Left lung (tissue), 10 donors: ENCODE measurements around the gene PRMT1. TPM values are rescaled to one million over a fixed set of nuclear protein-coding genes. Genes with fewer than 3 reads are reported as not detected.

Experiments
- ATAC-seq: fragments of 200-7000 bp; cut with Tn5 transposase; one replicate; pipeline ENCODE4 v1.9.1; 2020; ENCODE audit warnings: moderate library complexity
- DNase-seq, 4 donors: peaks; one replicate each; pipeline ENCODE4 v3.0.0-alpha.2; 2013 to 2020
- H3K27ac ChIP-seq, 2 donors: fragments of 200-600 bp; sonication (generic) in 1 of 2; one replicate each; pipeline versions ENCODE4 v1.5.0 to v1.8.0; 2020 to 2021
- H3K27me3 ChIP-seq, 2 donors: fragments of 200-600 bp; sonication (generic) in 1 of 2; one replicate each; pipeline versions ENCODE4 v1.5.0 to v1.8.0; 2020 to 2021
- H3K36me3 ChIP-seq, 2 donors: fragments of 200-600 bp; sonication (generic) in 1 of 2; one replicate each; pipeline versions ENCODE4 v1.5.0 to v1.8.0; 2020 to 2021
- H3K4me1 ChIP-seq, 2 donors: fragments of 200-600 bp; one replicate each; pipeline ENCODE4 v1.8.0; 2021
- H3K4me3 ChIP-seq, 2 donors: fragments of 200-600 bp; sonication (generic) in 1 of 2; one replicate each; pipeline versions ENCODE4 v1.5.0 to v1.8.0; 2020 to 2021; ENCODE audit warnings: mild to moderate bottlenecking in 1 of 2
- H3K9me3 ChIP-seq, 2 donors: fragments of 200-600 bp; sonication (generic) in 1 of 2; one replicate each; pipeline versions ENCODE4 v1.5.0 to v1.8.0; 2020 to 2021
- CTCF ChIP-seq, 2 donors: fragments of 200-600 bp; sonication (generic) in 1 of 2; IDR thresholded peaks; one replicate each; pipeline versions ENCODE4 v1.5.0 to v1.8.0; 2021; ENCODE audit warnings: antibody characterized with exemption in 2 of 2
- intact Hi-C, 2 donors: fragments of 100-400 bp; cut with DNase I; formaldehyde crosslinking; loops; one replicate each; pipeline versions ENCODE4 v1.11.2 to v1.14.2; 2022
- polyA plus RNA-seq, 6 donors: library from polyadenylated mRNA; unstranded; fragments of 120-200 nt; gene quantifications; one replicate each; pipeline ENCODE4 v1.2.1, GENCODE V29; 2013; ENCODE audit not compliant: insufficient read length in 6 of 6
- total RNA-seq, 2 donors: library from RNA; stranded (reverse); fragmentation: NEBNext Ultra II Directional; extraction: Animal tissue kit (Norgen Biotek cat#: 25700); gene quantifications; one replicate each; pipeline ENCODE4 v1.2.1, GENCODE V29; 2021
- donor health status: DM: no; HTN: yes; CAD: no.
- donor health status: DM: no; HTN: no; CAD: no.

Gene PRMT1
- total and polyA plus RNA-seq, 8 donors, result 79.3 to 258 (median 221) TPM

DNA sequence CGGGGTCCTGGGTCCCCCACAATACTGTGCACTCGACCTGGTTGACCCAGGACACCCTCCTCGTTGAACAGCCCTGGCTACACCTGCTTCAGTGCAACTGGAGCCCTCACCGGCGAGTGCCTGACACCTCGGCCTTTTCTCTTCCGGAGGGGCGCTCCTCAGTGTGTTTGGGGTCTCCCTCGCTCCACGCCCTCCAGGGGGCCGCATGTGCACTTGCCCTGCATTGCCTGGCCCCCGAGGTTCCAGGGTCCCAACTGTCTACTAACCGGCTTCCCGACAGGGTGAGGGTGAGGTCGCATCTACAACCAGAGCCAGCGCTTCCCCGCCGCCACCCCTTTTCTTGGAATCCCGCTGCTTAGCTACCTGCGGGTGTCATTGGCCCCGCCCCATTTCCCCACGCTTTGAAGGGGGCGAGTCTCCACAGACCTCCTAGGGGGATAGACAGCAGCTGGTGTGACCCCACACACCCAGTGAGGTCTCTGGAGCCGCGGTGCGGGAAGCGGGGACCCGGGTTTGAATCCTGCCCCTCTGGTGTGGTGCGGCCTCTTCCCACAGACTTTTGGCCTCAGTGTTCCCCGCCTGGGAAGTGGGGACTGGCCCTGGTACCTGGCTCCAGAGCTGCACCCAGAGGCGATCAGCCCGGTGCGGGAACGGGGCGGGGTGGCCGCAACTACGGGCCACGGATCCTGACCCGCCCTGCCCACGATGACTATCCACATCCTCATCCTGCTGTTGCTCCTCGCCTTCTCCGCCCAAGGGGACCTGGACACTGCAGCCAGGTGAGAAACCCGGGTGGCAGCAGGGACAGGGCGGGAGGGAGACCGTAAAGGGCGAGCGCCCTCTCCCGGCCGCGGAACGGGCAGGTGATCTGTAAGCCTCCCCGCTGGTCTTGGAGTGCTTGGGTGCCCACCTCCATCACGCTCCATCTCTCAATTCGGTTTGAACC is 12.3 kb downstream of the PRMT1 start, which contains the start of gene ADM5:
ADM5 (plus strand) TSS at position 462 of the 946 bp plus-strand sequence; CDS start at position 706, 244 bp downstream.
- H3K4me1 ChIP-seq, result peaks cover 13 to 35% of the 10 kb centered on the region in 2 donors
- DNase-seq (peak in 1 of 4 donors; percentile 64), ATAC-seq (peak; percentile 74)
- H3K27me3 ChIP-seq, result peaks cover 4 to 44% of the 10 kb centered on the region in 2 donors
- H3K9me3 ChIP-seq, result no peaks in the 10 kb centered on the region
- intact Hi-C loops, result no loop called here
- H3K27ac ChIP-seq, result peak within 1 kb of the TSS; percentile 61 to 62
- H3K36me3 ChIP-seq, result peaks cover 0 to 41% of the 10 kb centered on the region in 2 donors
- TF ChIP-seq CTCF (IDR thresholded peaks at IDR 0.05), result peak; percentile 13 to 45
- peak within 1 kb of the TSS; percentile 39 for H3K4me3 ChIP-seq

- H3K9me3 ChIP-seq, result no peaks in the 10 kb centered on the region
- peak overlapping the region; percentile 61 to 62 for H3K27ac ChIP-seq
- intact Hi-C loops, result no loop called here
- ATAC-seq (peak; percentile 25), DNase-seq (no peak)
- peaks cover 0 to 33% of the 10 kb centered on the region in 2 donors for H3K36me3 ChIP-seq
- H3K4me3 ChIP-seq, result peak overlapping the region; percentile 39
- H3K27me3 ChIP-seq, result peaks cover 4 to 44% of the 10 kb centered on the region in 2 donors
- peaks cover 13 to 35% of the 10 kb centered on the region in 2 donors for H3K4me1 ChIP-seq
- TF ChIP-seq CTCF (IDR thresholded peaks at IDR 0.05), result no peak
These were observed 13.1 kb downstream of the PRMT1 start for GRCh38 chr19:49690079-49690655.

DNA sequence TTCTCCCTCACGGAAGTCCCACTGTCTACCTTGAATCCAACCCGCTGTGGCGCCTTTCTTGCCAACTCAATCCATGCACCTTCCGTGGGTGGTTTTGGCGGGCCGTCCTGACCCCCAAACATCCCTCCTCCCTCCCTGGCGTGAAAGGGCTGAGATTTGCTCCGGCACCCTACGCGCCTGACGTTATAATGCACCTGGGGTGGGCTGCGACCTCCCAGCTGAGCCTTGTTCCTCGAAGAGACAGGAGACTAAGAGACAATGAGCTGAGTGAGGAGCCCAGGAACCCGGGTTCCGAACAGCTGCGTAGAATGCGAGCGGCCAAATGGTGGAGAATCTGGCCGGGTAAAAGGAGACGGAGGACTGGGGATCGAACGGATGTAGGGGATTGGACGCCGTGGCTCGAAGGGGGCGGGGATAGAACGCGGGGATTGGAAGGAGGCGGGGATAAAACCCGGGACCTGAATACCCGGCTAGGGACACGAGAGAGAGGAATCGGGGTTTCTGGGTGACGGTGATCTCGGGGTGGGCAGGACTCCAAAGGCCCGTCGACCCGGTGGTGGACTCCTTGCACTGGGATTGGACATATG is 13.7 kb downstream of the PRMT1 start, which contains the start of gene CPT1C:
CPT1C (plus strand) TSS at position 461 of the 587 bp plus-strand sequence. CDS start 1,137 bp downstream, outside the sequence.
- DNase-seq (peak in 3 of 4 donors; percentile 73 to 90 (median 80)), ATAC-seq (peak; percentile 83)
- Histone ChIP-seq H3K36me3 (peaks cover 0 to 27% of the 10 kb centered on the region in 2 donors), H3K9me3 (no peaks in the 10 kb centered on the region), H3K4me1 (peaks cover 13 to 35% of the 10 kb centered on the region in 2 donors), H3K4me3 (peak within 1 kb of the TSS; percentile 39), H3K27ac (peak within 1 kb of the TSS; percentile 61 to 62), H3K27me3 (peaks cover 4 to 44% of the 10 kb centered on the region in 2 donors)
- no peak for TF ChIP-seq CTCF (IDR thresholded peaks at IDR 0.05)
- intact Hi-C loops, result no loop called here

DNA sequence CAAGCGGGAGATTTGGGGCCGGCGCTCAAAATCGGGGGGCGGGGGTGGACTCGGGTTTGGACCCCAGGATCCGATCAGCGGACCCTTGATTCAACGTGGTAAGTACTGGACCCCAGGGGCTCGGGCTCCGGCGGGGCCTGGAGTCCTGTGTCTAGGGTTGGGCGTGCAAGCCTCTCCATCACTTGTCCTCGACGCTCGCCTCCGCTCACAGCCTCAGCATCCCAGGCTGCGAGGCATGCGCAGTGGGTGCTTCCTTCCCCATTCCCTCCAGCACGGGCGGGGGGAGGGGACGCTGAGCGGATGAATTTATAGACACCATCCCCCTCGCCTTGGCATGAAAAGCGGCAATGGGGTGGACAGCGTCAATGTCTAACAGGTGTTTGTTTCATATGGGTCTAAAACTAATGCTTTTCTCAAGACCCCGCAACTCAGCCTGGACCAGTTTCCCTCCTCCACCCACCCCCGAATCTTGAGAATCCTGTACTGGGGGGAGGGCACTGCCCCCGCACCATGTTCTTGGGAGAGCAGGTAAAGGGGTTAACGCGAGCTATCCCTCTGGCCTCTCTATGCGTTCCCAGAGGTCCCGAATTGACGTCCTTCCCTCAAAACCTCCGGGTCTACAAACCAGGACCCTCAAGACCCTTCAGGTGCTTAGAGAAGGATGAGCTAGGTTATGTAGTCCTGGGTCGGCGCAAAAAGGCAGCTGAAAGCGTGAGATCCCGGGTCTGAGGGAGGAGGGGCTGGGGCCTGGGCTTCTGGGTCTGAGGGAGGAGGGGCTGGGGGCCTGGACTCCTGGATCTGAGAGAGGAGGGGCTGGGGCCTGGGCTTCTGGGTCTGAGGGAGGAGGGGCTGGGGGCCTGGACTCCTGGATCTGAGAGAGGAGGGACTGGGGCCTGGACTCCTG is 14.4 kb downstream of the PRMT1 start:
- intact Hi-C loops, result no loop called here
- Histone ChIP-seq H3K36me3 (peaks cover 0 to 20% of the 10 kb centered on the region in 2 donors), H3K27ac (peak overlapping the region in 1 of 2 donors; percentile 62), H3K4me1 (peaks cover 13 to 35% of the 10 kb centered on the region in 2 donors), H3K9me3 (no peaks in the 10 kb centered on the region), H3K4me3 (peak overlapping the region; percentile 39), H3K27me3 (peaks cover 4 to 44% of the 10 kb centered on the region in 2 donors)
- peak; percentile 45 for ATAC-seq
- peak in 1 of 4 donors; percentile 82 for DNase-seq
- no peak for TF ChIP-seq CTCF (IDR thresholded peaks at IDR 0.05)
